Ramos (cell line): ENCODE measurements around the gene MT1A.

ENCODE experiments used
- in situ Hi-C: fragments of 300-500 bp; cut with MboI; formaldehyde crosslinking; loops from one replicate; pipeline ENCODE4 v1.14.3; 2022; ENCODE audit warnings: low sequenced_read_pairs; ENCODE audit not compliant: unreplicated experiment

Gene MT1A

DNA sequence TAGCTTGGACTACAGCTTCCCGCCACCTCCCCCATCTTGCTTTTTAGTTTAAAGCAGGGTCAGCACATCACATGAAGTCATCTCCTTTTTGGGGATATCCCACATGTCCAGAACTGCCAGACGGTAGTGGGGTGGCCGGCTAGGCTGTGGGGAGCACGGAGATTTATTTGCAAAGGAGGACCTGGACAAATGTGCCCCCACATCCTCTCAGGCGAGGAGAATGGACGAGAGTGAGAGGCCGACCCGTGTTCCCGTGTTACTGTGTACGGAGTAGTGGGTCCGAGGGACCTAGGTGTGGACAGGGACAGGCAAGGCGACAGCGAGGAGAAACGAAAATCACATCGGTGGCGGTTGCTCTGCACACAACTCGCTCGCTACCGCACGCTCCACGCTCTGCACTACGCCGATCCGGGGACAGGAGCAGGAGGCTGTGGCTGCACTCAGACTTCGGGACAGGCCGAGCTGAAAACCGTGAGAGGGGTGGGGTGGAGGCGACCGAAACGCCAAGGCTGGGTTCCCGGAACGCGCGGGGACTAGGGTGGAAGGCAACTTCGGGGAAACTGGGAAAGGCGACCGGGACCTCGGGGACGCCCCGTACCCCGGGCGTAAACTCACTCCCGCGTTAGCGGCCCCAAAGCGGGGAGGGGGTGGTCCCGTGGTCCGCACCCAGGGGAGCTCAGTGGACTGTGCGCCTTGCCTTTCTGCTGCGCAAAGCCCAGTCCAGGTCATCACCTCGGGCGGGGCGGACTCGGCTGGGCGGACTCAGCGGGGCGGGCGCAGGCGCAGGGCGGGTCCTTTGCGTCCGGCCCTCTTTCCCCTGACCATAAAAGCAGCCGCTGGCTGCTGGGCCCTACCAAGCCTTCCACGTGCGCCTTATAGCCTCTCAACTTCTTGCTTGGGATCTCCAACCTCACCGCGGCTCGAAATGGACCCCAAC, at the start of gene MT1A:
Gene MT1A, plus strand, starts transcription at position 853 of the 937 bp plus-strand sequence. Its CDS starts 73 bp downstream, at position 926.
- in situ Hi-C loops = no loop called here

DNA sequence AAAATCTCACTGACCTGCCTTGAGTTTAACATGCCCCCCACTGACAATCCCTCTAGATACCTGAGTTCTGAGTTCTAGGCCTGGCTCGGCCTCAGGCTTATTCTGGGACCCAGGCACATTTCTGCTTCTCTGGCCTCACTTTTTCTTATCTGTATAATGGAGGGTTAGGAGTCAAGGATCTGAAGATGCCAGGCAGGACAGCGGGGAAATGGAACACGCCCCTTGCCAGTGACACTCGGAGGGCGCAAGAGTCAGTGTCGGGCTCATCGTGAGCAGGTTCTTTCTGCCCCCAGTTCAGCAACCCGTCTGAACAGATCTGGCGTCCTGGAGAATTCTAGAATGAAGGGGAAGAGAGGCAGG, 49.7 kb upstream of the MT1A start:
- in situ Hi-C loops = no loop called here

DNA sequence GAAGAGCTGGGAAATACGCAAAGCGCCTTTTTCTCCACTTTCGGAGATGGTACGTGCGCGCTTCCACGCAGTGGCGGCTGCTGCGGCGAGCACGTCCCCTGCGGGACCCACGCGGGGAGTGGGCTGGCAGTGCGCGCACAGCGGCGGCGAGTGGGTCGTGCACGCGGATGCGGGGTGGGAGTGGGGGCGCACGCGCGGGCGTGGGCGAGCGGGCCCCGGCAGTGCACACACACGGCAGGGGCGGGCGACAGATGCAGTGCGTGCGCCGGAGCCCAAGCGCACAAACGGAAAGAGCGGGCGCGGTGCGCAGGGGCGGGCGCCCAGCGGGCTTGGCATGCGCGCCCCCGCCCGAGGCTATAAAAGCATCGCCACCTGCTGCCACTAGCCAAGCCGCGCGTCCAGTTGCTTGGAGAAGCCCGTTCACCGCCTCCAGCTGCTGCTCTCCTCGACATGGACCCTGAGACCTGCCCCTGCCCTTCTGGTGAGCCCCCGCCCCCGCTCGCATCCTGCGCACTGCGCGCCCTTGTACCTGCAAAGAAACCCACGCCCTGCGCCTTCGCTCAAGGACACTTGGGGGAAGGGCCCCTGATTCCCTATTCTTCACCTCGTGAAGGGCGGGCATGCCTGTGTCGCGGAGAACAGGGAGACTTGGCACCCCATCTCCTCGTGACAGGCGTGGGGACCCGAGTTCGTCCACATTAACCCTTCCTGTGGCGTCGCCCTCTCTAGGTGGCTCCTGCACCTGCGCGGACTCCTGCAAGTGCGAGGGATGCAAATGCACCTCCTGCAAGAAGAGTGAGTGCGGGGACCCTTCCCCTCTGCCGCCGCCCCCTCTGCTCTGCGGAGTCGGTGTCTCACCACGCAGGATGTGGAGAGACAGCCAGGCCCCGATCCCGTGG, 49.1 kb upstream of the MT1A start, which contains the start of gene MT3:
Gene MT3, plus strand, starts transcription at position 388 of the 899 bp plus-strand sequence. Its CDS starts 63 bp downstream, at position 451.
- in situ Hi-C loops = no loop called here

DNA sequence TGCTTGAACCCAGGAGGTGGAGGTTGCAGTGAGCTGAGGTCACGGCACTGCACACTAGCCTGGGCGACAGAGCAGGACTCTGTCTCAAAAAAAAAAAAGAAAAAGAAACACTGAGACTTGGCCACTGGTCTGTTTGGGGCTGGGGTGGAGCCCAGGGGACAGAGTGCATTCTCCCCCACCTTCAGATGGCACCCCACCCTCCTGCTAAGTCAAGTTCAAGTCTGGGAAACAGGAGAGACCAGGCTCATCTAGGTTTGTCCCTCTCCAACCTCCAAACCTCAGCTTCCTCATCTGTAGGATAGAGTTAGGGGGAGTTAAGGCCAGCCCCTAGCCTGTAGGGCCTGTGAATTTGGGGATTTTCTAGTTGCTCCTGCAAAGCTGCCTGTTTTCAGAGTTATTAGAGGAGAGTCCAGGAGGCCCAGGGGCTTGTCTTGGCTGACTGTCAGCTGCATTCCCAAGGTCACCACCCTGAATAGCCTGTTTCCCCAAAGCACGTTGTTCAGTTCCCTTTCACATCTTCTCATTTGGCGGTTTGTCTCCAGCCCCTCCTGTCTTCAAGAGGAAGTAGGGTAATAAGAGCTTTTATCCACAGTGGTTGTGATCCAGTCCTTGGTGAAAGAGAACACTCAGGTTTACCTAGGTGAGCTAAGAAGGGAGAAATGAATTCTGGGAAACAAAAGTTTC, 46.9 kb upstream of the MT1A start:
- in situ Hi-C loops = no loop called here

DNA sequence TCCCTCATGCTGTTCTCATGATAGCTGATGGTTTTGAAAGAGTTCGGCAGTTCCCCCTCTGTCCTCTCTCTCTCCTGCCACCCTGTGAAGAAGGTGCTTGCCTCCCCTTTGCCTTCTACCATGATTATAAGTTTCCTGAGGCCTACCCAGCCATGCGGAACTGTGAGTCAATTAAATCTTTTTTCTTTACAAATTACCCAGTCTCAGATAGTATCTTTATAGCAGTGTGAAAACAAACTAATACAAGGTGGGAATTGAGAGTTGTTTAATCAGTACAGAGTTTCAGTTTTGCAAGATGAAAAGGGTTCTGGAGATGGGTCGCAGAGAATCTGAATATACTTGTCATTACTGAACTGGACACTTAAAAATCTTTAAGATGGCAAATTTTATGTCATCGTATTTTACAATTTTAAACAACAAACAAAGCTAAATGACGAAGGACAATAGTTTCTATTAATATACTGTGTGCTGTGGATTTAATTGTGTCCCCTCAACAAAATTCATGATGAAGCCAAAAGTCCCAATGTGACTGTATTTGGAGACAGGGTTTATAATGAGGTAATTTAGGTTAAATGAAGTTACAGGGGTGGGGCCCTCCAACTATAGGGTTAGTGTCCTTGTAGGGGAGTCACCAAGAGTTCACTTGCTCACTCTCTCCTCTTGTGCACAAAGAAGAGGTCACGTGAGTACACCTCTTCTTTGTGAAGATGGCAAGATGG, 44.7 kb upstream of the MT1A start:
- in situ Hi-C loops = no loop called here

DNA sequence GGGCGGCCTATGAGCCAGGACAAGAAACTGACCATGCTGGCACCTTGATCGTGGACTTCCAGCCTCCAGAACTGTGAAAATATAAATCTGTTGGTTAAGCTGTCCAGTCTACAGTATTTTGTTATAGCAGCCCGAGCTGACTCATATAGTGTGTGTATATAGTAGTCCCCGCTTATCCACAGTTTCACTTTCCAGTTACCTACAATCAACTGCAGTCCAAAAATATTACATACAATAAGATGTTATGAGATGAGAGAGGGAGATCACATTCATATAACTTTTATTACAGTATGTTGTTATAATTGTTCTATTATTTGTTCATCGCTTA, 44.2 kb upstream of the MT1A start:
- in situ Hi-C loops = no loop called here

DNA sequence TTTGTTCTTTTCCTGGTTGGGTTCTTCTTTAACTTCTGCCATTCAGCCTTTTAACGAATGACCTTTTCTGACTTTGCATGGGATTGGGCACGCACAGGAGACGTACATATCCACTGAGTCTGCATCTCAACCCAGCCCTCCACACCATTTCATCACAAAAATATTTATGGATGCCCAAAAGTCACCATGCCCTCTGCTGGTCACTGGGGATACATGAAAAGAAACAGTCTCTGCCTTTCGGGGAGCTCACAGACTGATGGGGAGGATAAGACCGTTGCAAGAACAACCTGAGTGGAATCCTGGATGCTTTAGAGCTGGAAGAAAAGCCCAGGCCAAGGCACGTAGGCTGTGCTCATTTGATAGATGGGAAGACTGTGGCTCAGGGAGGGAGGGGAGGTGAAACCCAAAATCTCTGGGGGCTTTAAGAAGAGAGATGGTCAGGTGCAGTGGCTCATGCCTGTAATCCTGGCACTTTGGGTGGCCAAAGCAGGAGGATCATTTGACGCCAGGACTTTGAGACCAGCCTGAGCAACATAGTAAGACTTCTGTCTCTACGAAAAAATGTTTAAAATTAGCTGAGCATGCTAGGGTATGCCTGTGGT, 38.0 kb upstream of the MT1A start:
- in situ Hi-C loops = no loop called here

DNA sequence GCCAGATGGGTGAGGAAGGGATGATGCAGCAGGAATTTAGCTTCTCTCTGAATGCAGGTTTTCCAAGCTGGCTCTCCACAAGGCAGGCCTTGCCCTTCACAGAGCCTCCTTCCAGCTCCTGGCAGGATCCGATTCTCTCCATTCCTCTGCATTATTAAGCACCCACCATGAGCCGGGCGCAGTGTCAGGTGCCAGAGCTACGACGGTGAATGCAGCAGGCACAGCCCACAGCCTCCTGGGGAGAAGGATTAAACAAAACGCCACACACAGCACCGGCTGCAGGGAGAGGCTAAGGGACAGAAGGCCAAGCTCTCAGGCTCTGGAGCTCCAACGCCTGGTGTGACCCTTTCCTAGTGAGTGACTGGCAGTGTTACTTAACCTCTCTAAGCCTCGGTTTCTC, 37.1 kb upstream of the MT1A start:
- in situ Hi-C loops = no loop called here

DNA sequence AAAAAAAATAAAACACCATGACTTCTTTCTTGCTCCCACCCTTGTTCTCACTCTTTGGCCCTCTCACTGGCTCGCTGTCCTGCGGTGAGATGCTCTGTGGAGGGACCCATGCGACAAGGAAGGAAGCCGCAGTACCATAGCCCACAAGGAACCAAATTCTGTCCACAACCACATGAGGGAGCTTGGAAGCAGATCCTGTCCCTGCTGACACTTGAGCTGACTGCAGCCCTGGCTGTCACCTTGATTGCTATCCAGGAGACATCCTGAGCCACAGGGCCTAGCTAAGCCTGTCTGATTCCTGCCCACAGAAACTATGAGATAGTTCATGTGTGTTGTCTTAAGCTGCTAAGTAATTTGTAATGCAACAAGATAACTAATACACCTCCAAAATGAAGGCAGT, 34.9 kb upstream of the MT1A start:
- in situ Hi-C loops = no loop called here

DNA sequence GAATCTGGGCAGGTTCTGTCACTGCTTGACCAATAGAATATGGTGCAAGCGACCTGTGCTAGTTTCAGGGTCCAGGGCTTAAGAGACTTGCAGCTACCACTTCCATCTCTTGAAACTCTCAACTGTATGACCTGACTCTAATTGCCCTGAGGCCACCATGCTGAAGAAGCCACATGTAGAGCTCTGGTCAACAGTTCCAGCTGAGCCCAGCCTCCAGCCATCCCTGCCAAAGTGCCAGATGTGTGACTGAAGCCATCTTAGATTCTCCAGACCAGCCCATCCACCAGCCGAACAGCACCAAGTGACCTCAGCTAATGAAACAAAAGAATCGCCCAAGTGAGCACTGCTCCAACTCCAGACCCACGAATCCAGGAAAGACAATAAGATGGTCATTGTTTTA, 33.5 kb upstream of the MT1A start:
- in situ Hi-C loops = no loop called here

DNA sequence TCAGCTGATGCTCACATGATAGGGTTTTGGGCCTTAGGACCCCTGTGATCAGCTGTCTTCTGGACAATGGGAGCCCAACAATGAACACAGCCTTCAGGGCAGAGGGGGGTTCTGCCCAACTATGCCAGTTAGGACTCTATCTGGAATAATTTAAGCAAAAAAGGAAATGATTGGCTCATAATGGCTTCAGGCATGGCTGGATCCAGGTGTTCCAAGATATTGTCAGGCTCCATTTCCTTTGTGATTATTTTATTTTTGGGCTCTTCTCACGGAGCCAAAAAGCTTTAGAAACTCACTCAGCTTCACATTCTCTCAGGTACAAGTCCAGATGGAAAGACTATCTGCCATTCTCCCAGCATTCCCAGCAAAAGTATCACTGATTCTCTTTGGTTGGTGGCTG, 33.0 kb upstream of the MT1A start:
- in situ Hi-C loops = no loop called here

DNA sequence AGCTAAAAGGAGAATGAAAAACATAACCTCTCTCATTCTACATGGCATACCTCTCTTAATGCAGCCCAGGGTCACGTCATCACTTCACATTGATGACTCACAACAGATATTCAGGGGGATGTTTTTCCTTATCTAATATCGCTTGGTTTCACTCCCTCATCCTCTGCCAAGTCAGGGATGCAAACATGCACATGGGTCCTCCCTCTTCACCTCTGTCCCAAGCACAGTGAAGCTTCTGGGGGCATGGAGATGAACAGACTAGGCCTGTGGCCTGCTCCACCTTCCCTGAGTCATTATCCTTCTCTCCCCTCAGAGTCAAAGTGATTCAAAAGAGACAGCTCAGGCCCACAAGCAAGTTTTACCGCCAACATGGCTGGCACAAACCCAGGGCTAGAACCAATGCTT, 32.4 kb upstream of the MT1A start:
- in situ Hi-C loops = no loop called here

DNA sequence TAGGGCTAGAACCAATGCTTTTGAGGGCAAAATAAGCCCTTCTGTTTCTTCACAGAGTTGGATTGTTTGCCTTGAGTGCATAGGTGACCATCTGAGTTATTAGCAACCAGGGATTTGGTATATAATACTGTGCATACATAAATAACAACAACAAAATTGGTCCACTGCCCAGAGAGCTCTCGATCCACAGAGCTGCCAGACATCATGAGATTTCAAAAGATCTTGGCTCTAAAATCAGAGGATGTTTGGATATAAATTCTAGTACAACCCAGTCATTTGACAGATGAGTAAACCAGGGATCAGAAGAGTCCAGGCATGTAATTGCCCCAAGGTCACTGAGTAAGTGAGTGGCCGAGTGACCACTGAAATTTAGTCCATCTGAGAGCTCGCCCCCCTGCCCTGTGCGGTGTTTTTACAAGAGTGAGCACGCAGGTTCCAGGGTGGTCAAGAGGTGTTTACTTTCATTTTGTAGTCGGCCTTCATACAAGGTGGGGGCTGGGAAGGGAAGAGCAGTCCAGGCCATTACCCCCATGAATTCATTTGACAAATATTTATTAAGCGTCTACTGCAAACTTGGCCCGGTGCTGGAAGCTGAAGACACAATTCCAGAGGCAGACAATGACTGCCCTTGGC, 31.9 kb upstream of the MT1A start:
- in situ Hi-C loops = no loop called here

DNA sequence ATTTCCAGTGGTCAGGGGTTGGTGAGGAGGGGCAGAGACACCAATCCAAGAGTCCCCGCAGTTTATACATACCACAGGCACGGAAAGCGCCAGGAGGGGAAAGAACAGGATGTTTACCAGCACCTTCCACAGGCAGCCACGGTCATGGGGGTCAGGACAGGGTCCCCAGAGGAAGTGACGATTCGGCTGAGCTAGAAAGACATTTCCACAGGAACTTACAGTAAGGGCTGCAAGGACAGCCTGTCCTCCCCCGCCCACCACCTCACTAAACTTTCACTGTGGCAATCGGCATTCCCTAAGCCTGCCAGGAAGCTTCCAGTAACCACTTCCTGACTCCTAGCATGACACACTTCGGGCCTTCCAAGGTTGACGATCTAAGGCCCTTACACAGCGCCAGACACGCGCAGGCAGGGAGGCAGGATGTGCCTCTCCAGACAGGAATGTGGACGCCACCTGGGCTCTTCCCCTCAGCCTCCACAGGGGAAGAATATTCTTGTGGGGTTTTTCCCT, 31.3 kb upstream of the MT1A start:
- in situ Hi-C loops = no loop called here

DNA sequence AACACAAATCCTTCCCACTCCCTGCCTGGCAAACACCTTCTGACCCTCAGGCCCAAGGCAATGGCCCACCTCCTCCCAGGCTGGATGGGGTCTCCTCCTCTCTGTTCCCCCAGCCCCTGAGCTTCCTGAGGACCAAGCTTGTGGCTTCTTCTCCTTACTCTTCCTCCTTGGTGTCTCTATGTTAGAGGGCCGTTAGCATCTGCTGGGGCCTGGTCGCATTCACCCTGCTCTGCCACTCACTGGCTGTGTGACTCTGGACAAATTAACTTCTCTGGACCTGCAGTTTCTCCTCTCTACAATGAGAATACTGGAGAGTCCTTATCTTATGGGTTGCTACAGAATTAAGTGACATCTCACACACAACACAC, 30.8 kb upstream of the MT1A start:
- in situ Hi-C loops = no loop called here

DNA sequence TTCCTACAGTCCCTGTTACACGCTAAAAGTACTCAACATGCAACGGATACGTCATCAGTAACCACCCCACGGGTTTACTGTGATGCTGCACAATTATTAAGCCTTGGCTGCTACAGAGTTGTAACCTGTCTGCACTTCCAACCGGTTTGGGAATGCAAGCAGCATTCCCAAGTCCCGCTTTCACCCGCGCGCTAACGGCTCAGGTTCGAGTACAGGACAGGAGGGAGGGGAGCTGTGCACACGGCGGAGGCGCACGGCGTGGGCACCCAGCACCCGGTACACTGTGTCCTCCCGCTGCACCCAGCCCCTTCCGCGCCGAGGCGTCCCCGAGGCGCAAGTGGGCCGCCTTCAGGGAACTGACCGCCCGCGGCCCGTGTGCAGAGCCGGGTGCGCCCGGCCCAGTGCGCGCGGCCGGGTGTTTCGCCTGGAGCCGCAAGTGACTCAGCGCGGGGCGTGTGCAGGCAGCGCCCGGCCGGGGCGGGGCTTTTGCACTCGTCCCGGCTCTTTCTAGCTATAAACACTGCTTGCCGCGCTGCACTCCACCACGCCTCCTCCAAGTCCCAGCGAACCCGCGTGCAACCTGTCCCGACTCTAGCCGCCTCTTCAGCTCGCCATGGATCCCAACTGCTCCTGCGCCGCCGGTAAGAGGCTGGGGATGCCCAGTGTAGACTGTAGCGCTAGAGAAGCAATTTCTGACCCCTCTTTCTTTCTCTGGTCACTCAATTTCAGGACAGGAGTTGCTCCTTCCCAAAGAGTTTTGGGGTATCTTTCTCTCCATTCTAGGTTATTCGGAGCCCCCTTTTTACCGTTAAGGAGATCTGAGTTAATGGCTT, 30.2 kb upstream of the MT1A start, which contains the start of gene MT2A:
Gene MT2A, plus strand, starts transcription at position 542 of the 833 bp plus-strand sequence. Its CDS starts 72 bp downstream, at position 614.
- in situ Hi-C loops = no loop called here

DNA sequence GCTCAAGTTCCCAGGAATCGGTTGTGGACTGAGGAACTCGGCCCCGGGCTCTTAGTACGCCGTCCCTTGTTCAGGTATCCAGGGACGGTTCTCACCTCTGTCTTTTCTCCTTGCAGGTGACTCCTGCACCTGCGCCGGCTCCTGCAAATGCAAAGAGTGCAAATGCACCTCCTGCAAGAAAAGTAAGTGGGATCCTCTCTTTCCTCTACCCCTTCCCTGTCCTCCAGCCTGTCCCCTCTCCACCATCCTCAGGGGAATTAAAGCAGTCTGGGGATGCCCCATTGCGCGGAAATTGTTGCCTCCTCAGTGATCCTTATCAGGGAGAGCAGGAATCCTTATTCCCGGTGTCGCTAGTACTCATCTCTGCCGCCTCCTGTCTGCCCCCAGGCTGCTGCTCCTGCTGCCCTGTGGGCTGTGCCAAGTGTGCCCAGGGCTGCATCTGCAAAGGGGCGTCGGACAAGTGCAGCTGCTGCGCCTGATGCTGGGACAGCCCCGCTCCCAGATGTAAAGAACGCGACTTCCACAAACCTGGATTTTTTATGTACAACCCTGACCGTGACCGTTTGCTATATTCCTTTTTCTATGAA, 29.5 kb upstream of the MT1A start:
- in situ Hi-C loops = no loop called here

DNA sequence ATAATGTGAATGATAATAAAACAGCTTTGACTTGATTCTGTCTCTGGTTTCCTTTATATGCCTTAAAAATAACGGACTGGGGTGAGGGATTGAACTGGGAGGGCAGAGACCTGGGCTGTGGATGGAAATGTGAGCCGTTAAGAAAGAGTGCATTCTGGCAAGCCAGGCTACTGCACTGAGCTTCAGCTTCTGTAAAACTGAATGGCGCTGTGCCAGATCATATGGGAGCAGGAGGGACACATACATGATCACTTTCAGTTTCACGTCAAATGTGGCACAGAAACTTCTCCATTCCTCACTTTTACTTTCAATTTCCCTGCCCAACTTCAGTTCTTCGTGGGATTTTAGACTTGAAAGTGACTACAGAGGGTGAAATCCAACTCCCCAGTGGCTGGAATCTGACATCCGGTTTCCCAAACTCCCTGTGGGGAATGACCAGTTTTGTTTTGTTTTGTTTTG, 29.0 kb upstream of the MT1A start:
- in situ Hi-C loops = no loop called here
